Thymus (tissue), 11 donors: ENCODE data around the gene MLXIPL. TPM values are rescaled to one million over a fixed set of nuclear protein-coding genes. Genes with fewer than 3 reads are reported as not detected.
A peak's percentile ranks its signal among the peaks of the same experiment; 100 is the strongest.
"Not testable (repeated sequence)": the region's sequence is repeated elsewhere in the genome, so short reads cannot be mapped to it uniquely, and the experiment has no call there.

Experiments used
- DNase-seq, 9 donors: peaks; one replicate each; pipeline ENCODE4 v3.0.0-alpha.2; 2013; ENCODE audit warnings: low spot score in 9 of 9, low read depth in 6 of 9, missing footprints in 1 of 9
- H3K27ac ChIP-seq, 2 donors: one replicate each; pipeline ENCODE4 v1.5.1; 2013; ENCODE audit warnings: control low read depth in 1 of 2, low read depth in 1 of 2, low read length in 1 of 2, mild to moderate bottlenecking in 1 of 2, moderate library complexity in 1 of 2
- H3K27me3 ChIP-seq, 2 donors: one replicate each; pipeline ENCODE4 v1.5.1; 2013; ENCODE audit warnings: low read length in 1 of 2; ENCODE audit not compliant: control insufficient read depth in 2 of 2, insufficient read depth in 1 of 2
- H3K36me3 ChIP-seq, 2 donors: one replicate each; pipeline ENCODE4 v1.5.1; 2013; ENCODE audit warnings: low read length in 1 of 2, mild to moderate bottlenecking in 1 of 2, moderate library complexity in 1 of 2; ENCODE audit not compliant: control insufficient read depth in 2 of 2, insufficient read depth in 2 of 2
- H3K4me1 ChIP-seq, 2 donors: one replicate each; pipeline ENCODE4 v1.5.1; 2013; ENCODE audit warnings: low read length in 2 of 2; ENCODE audit not compliant: control insufficient read depth in 2 of 2, insufficient read depth in 2 of 2
- H3K4me3 ChIP-seq, 2 donors: one replicate each; pipeline ENCODE4 v1.5.1; 2013; ENCODE audit warnings: low read length in 2 of 2, control low read depth in 1 of 2, mild to moderate bottlenecking in 1 of 2
- H3K9me3 ChIP-seq, 2 donors: one replicate each; pipeline ENCODE4 v1.5.1; 2013; ENCODE audit warnings: low read length in 1 of 2, mild to moderate bottlenecking in 1 of 2; ENCODE audit not compliant: control insufficient read depth in 2 of 2, insufficient read depth in 1 of 2
- WGBS: extraction: QIAGEN DNeasy Blood & Tissue Kit; methylation state at CpG from one replicate; pipeline ENCODE4 v1.1.7; 2013; 5-methylcytosine and 5-hydroxymethylcytosine counted together
- polyA plus RNA-seq: library from polyadenylated mRNA; stranded (reverse); fragments of 200-250 nt; gene quantifications from one replicate; pipeline ENCODE4 v1.2.3, GENCODE V29; 2013
- total RNA-seq: library from RNA; stranded (reverse); fragments of 120-200 nt; gene quantifications from one replicate; pipeline ENCODE4 v1.2.4, GENCODE V29; 2013
- donor health status: healthy.

Gene MLXIPL
- total and polyA plus RNA-seq, 2 donors, result 0.05 to 25.3 TPM

GRCh38 chr7:73631558-73631957 is 7.2 kb upstream of the MLXIPL start:
- DNase-seq, result no peak
- peaks cover 0 to 39% of the 10 kb centered on the region in 2 donors for H3K27me3 ChIP-seq
- no peaks in the 10 kb centered on the region for H3K4me1 ChIP-seq
- WGBS, result 3% methylated on average over 1 of the region's 1 CpG
- H3K4me3 ChIP-seq, result no peak overlapping the region
- no peak overlapping the region for H3K27ac ChIP-seq
- no peaks in the 10 kb centered on the region for H3K36me3 ChIP-seq
- H3K9me3 ChIP-seq, result no peaks in the 10 kb centered on the region

DNA sequence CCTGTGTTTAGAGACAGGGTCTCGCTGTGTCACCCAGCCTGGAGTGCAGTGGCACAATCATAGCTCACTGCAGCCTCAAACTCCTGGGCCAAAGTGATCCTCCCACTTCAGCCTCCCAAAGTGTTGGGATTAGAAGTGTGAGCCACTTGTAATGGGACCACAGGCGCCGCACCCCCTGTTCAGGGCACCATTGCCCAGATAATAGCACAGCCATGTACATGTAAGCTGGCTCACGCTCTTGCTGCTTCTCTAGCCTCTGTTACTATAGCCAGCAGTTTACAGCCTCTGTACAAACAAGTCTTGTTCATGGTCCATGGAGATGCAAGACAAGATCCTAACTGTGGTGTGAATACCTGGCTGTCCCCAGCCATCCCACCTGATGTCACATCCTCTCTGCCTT is 4.2 kb upstream of the MLXIPL start:
- no peak for DNase-seq
- H3K36me3 ChIP-seq, result no peaks in the 10 kb centered on the region
- H3K4me3 ChIP-seq, result no peak overlapping the region
- peaks cover 21 to 65% of the 10 kb centered on the region in 2 donors for H3K27me3 ChIP-seq
- no peak overlapping the region for H3K27ac ChIP-seq
- WGBS, result 73% methylated on average over 4 of the region's 4 CpGs
- H3K4me1 ChIP-seq, result peaks cover 3 to 7% of the 10 kb centered on the region in 2 donors
- H3K9me3 ChIP-seq, result peaks cover 0 to 2% of the 10 kb centered on the region in 2 donors

GRCh38 chr7:73626814-73627213 is 2.5 kb upstream of the MLXIPL start:
- no peak overlapping the region for H3K27ac ChIP-seq
- WGBS, result 39% methylated on average over 3 of the region's 3 CpGs
- H3K4me1 ChIP-seq, result peaks cover 3 to 13% of the 10 kb centered on the region in 2 donors
- no peak for DNase-seq
- peaks cover 2 to 4% of the 10 kb centered on the region in 2 donors for H3K9me3 ChIP-seq
- no peaks in the 10 kb centered on the region for H3K36me3 ChIP-seq
- H3K4me3 ChIP-seq, result no peak overlapping the region
- H3K27me3 ChIP-seq, result peaks cover 33 to 76% of the 10 kb centered on the region in 2 donors

DNA sequence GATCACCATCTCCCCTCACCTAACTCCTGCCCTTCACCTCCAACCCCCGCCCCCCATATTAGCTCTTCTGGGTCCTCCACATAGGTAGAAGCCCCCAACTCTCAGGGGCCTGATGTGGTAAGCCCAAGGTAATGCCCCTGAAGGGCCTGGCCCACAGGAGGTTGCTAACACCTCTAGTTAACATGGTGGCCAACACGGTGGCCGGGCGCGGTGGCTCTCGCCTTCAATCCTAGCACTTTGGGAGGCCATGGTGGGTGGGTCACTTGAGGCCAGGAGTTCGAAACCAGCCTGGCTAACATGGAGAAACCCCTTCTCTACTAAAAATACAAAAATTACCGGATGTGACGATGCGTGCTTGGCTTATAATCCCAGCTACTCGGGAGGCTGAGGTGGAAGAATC is 954 bp upstream of the MLXIPL start:
- H3K27me3 ChIP-seq, result peaks cover 40 to 85% of the 10 kb centered on the region in 2 donors
- peaks cover 2 to 4% of the 10 kb centered on the region in 2 donors for H3K9me3 ChIP-seq
- no peak for DNase-seq
- WGBS, result 94% methylated on average over 11 of the region's 11 CpGs
- no peak overlapping the region for H3K4me3 ChIP-seq
- H3K27ac ChIP-seq, result no peak overlapping the region
- H3K4me1 ChIP-seq, result peaks cover 3 to 13% of the 10 kb centered on the region in 2 donors
- H3K36me3 ChIP-seq, result no peaks in the 10 kb centered on the region

- H3K4me3 ChIP-seq, result no peak overlapping the region
- H3K27me3 ChIP-seq, result peaks cover 40 to 85% of the 10 kb centered on the region in 2 donors
These were observed 313 bp upstream of the MLXIPL start for GRCh38 chr7:73624669-73625001.

GRCh38 chr7:73622909-73623797 is 1.2 kb downstream of the MLXIPL start:
- Histone ChIP-seq H3K4me1 (peaks cover 3 to 13% of the 10 kb centered on the region in 2 donors), H3K9me3 (peaks cover 2 to 4% of the 10 kb centered on the region in 2 donors), H3K4me3 (peak overlapping the region in 1 of 2 donors; percentile 13), H3K27ac (no peak overlapping the region), H3K36me3 (no peaks in the 10 kb centered on the region), H3K27me3 (peaks cover 40 to 79% of the 10 kb centered on the region in 2 donors)
- 6% methylated on average over 58 of the region's 58 CpGs for WGBS
- DNase-seq, result peak in 1 of 9 donors; percentile 26

More at GRCh38 chr7:73624669-73625001, 313 bp upstream of the MLXIPL start:
- Histone ChIP-seq H3K9me3 (peaks cover 2 to 4% of the 10 kb centered on the region in 2 donors), H3K36me3 (no peaks in the 10 kb centered on the region), H3K27ac (no peak overlapping the region), H3K4me1 (peaks cover 3 to 13% of the 10 kb centered on the region in 2 donors)
- 49% methylated on average over 9 of the region's 9 CpGs for WGBS
- no peak for DNase-seq

DNA sequence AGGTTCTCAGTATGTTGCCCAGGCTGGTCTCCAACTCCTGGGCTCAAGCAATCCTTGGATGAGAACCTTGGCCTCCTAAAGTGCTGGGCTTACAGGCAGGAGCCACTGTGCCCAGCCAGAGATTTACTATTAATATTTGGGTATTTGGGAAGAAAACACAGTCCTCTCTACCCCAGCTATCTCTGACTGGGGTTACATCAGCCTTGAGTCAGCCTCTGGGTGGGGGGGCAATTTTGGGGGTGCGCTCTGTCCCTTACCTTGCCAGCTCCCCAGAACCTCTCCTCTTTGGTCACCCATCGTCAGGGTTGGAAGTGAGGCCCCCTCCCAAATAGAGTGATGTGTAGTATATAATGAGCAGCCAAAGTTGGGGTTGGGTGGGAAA is 1.8 kb downstream of the MLXIPL start:
- Histone ChIP-seq H3K36me3 (no peaks in the 10 kb centered on the region), H3K4me1 (peaks cover 3 to 13% of the 10 kb centered on the region in 2 donors), H3K9me3 (peaks cover 2 to 4% of the 10 kb centered on the region in 2 donors), H3K27ac (no peak overlapping the region), H3K4me3 (no peak overlapping the region), H3K27me3 (peaks cover 40 to 73% of the 10 kb centered on the region in 2 donors)
- DNase-seq, result no peak
- 26% methylated on average over 2 of the region's 2 CpGs for WGBS

DNA sequence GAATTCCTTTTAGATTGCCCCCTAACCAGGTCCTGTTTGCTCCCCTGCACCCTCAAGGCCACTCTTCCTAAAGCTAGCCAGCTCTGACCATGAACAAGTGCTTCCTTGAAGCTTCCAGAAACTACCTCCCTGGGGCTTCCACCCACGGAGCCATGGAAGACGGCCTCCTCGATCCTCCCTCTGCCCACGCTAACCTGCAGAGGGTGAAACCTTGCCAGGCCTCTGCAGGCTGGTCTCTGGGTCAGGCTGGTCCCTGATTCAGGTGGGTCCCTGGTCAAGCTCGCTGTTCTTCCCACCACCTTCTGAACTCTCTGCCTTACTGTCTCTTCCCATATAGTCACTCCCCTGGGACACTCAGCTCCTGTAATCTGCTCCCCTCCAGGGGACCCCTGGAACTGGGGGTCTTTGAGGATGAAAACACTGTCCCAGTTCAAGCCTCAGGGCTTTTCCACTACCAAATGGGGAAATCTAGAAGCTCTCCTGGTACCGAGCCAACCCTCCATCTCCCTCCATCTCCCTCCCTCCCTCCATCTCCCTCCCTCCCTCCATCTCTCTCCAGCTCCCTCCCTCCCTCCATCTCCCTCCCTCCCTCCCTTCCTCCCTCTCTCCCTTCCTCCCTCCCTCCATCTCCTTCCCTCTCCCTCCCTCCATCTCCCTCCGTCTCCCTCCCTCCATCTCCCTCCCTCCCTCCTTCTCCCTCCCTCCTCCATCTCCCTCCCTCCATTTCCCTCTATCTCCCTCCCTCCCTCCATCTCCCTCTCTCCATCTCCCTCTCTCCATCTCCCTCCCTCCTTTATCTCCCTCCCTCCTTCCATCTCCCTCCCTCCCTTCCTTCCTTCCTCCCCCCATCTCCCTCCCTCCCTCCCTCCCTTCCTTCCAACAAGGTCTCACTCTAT is 2.9 kb downstream of the MLXIPL start:
- no peaks in the 10 kb centered on the region for H3K36me3 ChIP-seq
- WGBS, result 71% methylated on average over 7 of the region's 7 CpGs
- H3K9me3 ChIP-seq, result peaks cover 2 to 4% of the 10 kb centered on the region in 2 donors
- peaks cover 40 to 64% of the 10 kb centered on the region in 2 donors for H3K27me3 ChIP-seq
- peaks cover 3 to 13% of the 10 kb centered on the region in 2 donors for H3K4me1 ChIP-seq
- no peak overlapping the region for H3K27ac ChIP-seq
- no peak overlapping the region for H3K4me3 ChIP-seq
- DNase-seq, result no peak

DNA sequence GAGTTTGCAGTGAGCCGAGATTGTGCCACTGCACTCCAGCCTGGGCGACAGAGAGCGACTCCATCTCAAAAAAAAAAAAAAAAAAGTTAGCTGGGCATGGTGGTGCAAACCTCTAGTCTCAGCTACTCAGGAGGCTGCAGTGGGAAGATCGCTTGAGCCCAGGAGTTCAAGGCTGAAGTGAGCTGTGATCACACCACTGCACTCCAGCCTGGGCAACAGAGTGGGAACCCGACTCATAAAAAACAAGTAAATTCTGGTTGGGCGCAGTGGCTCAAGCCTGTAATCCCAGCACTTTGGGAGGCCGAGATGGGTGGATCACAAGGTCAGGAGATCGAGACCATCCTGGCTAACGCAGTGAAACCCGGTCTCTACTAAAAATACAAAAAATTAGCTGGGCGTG is 4.9 kb downstream of the MLXIPL start:
- not testable (repeated sequence) for H3K36me3 ChIP-seq, DNase-seq, H3K27ac ChIP-seq, H3K4me3 ChIP-seq, H3K9me3 ChIP-seq
- WGBS, result 86% methylated on average over 11 of the region's 11 CpGs
- peaks cover 25 to 56% of the 10 kb centered on the region in 2 donors for H3K27me3 ChIP-seq
- peaks cover 3 to 13% of the 10 kb centered on the region in 2 donors for H3K4me1 ChIP-seq
